Stimulated activated naive CD8-positive, alpha-beta T cell treated with anti-CD3 and anti-CD28 coated beads, Interleukin-15, Interleukin-2, amounts not matched to agents 100 U/mL and 50 U/mL, for 24 hours (primary cell): ENCODE measurements around the gene UBE3D.
"Not testable (repeated sequence)": the region's sequence is repeated elsewhere in the genome, so short reads cannot be mapped to it uniquely, and the experiment has no call there.

ENCODE experiments used
- ATAC-seq: fragments of 150-1000 bp; cut with Tn5 transposase; one replicate; pipeline ENCODE4 v1.10.0; 2021
- DNase-seq: peaks from one replicate; pipeline ENCODE4 v3.0.0; 2021

The UBE3D gene

DNA sequence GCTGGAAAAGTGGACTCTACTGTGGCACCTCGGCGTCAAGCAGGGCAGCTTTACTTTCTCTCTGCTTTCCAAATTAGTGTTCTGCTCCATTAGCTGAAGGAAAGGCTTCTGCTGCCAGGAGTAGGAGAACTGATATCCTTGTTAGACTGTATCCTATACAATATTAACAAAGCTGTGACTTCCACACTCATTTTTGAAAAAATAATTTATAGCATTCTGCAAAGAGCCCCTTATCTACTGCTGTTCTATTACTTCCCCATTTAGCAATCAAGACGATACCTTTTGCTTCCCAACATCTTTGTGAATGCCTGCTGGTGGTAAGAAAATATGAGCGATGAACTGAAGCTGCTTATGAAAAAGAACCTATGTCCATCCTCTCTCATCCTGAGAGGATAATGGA lies 151.1 kb downstream of the UBE3D start:
- ATAC-seq, result no peak
- no peak for DNase-seq

GRCh38 chr6:82910820-82911219 lies 154.8 kb downstream of the UBE3D start:
- ATAC-seq, result no peak
- DNase-seq, result no peak

GRCh38 chr6:82910395-82910794 lies 155.2 kb downstream of the UBE3D start:
- no peak for DNase-seq
- ATAC-seq, result no peak

DNA sequence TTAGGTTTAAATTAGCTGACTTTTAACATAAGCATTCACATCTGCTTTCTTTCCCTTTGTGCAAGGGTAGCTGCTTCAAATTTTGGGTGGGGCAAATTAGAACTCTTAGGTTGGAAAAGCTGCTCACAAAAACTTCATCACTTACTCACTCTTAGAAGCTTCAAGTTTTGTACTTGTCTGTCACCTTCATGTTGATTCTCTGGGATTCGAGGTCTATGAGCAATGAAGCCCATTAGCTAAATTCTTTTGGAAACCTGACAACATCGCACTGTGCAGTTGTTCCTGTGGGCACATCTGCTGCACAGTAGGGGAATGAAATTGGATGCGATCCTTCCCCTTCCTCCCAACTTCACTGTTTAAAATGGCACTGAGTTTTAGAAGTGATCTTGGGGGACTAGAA lies 156.1 kb downstream of the UBE3D start:
- no peak for ATAC-seq
- no peak for DNase-seq

DNA sequence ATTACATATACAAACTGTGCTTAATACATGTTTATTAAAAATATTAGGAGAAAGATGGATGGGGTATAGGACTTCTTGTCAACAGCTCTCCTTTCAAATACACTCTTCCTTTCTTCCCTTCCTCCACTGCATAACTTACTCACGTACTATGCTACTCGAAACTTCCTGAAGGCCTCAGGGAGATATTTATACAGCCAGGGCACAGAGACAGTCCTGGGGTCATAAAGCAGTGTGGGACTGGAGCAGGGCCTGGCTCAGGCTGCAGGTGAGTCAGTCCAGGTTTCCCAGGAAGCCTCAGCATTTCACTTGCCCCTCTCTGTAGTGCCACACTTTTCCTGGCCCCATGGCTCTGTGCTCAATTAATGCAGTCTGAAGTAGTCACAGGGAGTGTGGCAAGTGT lies 157.0 kb downstream of the UBE3D start:
- DNase-seq (no peak), ATAC-seq (no peak)

- DNase-seq, result no peak
- ATAC-seq, result no peak
Observed at GRCh38 chr6:82906951-82907350, 158.7 kb downstream of the UBE3D start.

GRCh38 chr6:82906489-82906888 lies 159.2 kb downstream of the UBE3D start:
- DNase-seq (no peak), ATAC-seq (no peak)

DNA sequence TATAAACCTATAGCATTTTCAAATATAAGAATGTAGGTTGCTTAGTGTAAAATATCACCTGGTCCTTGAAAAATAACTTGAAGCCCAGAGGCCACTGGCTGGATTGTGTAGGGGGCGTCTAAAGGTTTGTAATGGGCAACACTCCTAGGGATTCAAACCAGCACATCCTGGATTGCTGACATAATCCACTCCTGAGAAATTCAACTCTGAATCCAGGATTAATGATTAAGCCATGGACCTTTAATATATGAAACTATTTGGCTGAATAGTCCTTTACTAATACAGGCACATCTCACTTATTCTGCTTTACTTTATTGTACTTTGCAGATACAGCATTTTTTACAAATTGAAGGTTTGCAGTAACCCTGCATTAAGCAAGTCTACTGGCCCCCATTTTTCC lies 160.8 kb downstream of the UBE3D start:
- DNase-seq (no peak), ATAC-seq (no peak)

- DNase-seq, result no peak
- no peak for ATAC-seq
Observed at GRCh38 chr6:82904257-82904656, 161.4 kb downstream of the UBE3D start.

DNA sequence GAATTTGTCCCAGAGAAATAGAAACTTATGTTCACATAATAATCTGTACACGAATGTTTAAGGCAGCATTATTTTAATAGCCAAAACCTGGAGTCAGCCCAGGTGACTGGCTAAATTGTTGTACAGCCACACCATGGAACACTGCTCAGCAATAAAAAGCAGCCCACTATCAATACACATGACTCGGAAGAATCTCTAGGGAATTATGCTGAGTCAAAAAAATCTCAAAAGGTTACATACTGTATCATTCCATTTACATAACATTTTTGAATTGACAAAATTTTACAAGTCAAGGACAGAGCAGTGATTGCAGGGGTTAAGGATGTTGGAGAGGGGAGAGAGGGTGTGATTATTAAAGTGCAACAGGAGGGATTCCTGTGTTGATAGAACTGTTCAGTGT lies 163.4 kb downstream of the UBE3D start:
- ATAC-seq (no peak), DNase-seq (no peak)

GRCh38 chr6:82894653-82895259 lies 170.9 kb downstream of the UBE3D start:
- DNase-seq (no peak), ATAC-seq (no peak)

DNA sequence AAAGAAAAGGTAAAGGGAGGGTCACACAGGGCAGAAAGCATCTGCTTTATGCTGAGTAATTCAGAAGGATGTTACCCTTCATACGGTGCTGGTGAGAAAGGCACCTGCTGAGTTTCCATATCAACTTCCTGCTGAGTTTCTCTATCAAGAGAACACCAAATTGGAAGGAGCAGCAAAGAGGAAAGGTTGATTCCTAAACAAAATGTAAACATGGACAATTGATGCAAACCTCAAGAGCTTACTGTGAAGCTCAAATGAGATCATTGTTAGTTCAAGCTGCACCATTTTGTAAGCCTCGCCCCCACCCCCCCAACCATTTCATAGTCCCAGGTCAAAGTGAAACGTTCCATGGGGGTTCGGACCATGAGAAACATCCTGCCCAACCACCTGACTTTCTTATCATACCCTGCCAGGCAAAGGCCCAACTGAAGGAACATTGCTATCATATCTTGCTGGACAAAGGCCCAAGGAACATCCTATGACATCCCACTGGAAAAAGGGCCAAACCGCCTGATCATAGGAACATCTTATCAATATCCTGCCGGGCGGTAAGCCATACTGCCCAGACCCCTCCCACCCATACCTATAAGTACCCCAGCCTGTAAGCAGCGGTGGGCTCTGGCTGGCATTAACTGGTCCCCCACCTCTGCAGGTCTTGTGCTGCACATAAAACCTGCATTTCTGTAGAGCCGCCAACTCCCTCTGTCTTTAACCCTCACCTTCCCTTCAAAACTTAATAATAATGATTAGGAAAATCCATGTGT lies 171.6 kb downstream of the UBE3D start:
- no peak for DNase-seq
- no peak for ATAC-seq

DNA sequence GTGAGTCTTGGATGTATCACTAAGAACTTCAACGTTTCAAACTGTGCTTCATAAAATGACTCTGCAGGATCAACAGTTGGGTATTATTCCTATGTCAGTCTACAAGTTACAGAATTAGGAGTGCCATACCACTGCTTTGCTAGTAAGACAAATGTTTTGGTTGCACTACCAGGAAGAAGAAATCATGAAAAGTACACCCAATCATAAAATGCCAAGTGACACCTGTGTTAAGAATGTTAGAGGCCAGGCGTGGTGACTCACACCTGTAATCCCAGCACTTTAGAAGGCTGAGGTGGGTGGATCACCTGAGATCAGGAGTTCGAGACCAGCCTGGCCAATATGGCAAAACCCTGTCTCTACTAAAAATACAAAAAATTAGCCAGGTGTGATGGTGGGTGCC lies 174.1 kb downstream of the UBE3D start:
- ATAC-seq, DNase-seq: not testable (repeated sequence)

GRCh38 chr6:82891076-82891475 lies 174.6 kb downstream of the UBE3D start:
- ATAC-seq, result no peak
- no peak for DNase-seq

- DNase-seq, result no peak
- no peak for ATAC-seq
Observed at GRCh38 chr6:82890240-82890639, 175.4 kb downstream of the UBE3D start.

DNA sequence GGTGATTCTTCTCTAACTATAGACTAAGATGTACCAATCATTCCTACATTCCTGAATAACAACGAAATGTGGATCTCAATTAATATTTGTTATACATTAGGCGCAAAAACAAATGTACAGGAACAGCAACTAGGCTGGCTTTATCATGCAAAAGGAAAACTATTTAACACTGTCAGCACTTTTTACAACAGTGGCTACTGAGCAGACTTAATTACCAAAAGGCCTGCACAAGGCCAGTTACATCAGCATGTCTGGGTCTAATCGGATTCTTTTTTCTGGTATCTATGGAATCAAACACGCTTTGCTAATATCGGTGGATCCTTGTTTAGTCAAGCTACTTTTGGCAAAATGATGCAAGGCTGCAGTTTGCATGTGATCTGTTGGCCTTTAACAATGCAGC lies 176.5 kb downstream of the UBE3D start:
- no peak for ATAC-seq

DNA sequence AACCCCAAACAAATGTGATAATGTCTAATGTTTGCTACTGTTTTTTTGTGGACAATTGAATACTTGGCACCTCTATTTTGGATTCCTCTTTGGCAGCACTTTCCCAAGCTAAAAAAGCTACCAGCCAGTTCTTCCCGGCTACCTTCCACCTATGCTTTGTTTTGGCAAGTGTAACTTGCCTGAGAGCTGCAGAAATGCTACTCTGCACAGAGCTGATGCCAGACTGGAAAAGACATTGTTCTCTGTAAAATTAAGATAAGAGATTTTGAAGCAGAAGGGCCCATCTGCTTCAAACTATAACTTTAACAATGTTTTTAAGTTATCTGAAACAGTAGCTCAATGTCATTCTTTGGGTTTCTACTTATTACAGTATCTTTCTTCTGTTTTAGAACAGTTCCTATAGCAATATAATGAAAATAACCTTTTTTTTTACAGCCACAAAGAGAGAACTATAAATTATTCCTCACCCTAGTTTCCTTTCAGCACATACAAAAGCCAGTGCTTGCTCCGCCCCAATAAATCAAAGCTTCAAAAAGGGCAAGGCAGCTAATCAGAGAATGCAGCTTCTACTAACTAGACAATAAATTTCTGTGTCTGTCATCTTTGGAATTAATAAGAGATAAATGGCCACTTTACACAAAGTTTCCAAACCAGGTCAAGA lies 183.1 kb downstream of the UBE3D start:
- ATAC-seq, result no peak

More for the DNA sequence above, 176.5 kb downstream of the UBE3D start:
- DNase-seq, result no peak

GRCh38 chr6:82881519-82881918 lies 184.1 kb downstream of the UBE3D start:
- no peak for DNase-seq
- ATAC-seq, result no peak

More for the DNA sequence above, 183.1 kb downstream of the UBE3D start:
- DNase-seq, result no peak

DNA sequence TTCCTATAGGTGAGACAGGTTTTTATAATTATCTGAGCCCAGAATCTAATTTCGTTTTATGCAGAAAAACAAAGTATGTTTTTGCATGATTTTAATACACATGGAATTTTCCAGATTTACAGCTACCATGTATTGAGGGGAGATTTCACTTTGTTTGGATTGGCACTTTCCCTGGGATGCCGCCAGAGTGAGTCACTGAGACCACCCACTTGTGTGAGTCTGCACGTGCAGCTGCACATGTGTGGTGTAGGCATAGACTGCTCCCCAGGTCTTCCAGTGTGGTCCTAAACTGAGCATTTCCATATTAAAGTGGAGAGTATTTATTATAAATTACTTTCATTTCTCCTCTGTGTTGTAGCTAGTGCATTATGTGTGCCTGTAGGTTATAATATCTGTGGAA lies 186.8 kb downstream of the UBE3D start:
- ATAC-seq, result no peak
- DNase-seq, result no peak

DNA sequence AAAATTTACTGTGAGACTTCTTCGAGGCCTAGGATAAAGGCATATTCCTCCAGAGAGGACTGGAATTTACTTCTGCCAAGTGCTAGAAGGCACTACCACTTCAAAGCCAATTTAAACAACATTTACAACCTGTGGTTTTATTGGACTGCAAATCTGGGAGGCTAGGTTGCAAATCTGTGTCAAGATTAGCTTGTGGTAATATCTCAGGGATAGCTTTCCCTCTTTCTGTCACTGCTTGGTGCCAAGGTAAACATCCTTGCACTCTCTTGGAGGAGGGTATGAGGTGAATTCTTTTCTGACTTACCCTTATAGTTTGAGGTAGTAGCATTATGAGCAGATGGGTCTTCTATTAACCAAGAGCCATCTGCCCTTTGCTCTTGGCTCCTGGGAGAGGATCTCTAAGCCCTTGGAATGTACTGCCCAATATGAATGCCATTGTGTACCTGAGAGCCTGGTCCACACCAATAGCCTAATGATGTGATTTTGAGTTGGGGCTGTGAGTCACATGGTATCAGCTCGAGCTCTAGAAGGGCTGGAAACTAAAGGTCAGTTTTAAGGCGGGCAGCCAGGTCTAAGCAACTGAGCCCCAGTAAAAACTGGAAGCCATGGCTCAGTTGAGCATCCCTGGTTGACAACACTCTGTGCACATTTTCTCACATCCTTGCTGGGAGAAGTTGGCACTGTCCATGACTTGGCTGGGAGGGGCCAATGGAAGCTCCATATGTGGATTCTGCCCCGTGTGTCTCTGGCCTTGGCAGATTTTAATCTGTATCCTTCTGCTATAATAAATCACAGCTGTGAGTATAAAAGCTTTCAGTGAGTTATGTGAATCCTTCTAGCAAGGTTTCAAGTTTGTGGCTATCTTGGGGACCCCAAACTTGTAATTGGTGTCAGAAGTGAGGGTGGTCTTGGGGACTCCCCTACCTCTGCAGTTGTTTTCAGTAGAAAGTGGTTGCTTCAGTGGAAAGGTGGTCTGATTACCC lies 188.1 kb downstream of the UBE3D start:
- no peak for DNase-seq

GRCh38 chr6:82875573-82876185 lies 190.0 kb downstream of the UBE3D start:
- ATAC-seq, result no peak
- DNase-seq, result no peak

More for the DNA sequence above, 188.1 kb downstream of the UBE3D start:
- no peak for ATAC-seq

- DNase-seq (no peak), ATAC-seq (no peak)
Observed at GRCh38 chr6:82874867-82875266, 190.8 kb downstream of the UBE3D start.
